Measurements from ENCODE around the gene SIPA1L2.

GRCh38 chr1:232673256-232673655, 43.3 kb upstream of the SIPA1L2 start:
- TF ChIP-seq CTCF (conservative IDR thresholded peaks at IDR 0.05 in 1 of 2, IDR thresholded peaks at IDR 0.05 in 1 of 2; ENCODE audit: low read depth in 1 of 2, low read length in 2 of 2): no peak
- TF ChIP-seq EZH2 (IDR thresholded peaks at IDR 0.05; ENCODE audit: low read length, missing control alignments): no peak
